CD4-positive, alpha-beta memory T cell (primary cell): ENCODE results near the gene NUP214. TPM values are rescaled to one million over a fixed set of nuclear protein-coding genes. Genes with fewer than 3 reads are reported as not detected.
A peak's percentile ranks its signal among the peaks of the same experiment; 100 is the strongest.

Source experiments
- CTCF ChIA-PET: fragments of 350-600 bp; sonication (Branson Sonifier 250); formaldehyde crosslinking; loops from one replicate; lab custom pipeline; 2021; ENCODE audit warnings: inconsistent platforms; ENCODE audit not compliant: partially characterized antibody; lab: Charles Lee
- POLR2A ChIA-PET: fragments of 350-600 bp; sonication (Branson Sonifier 250); formaldehyde crosslinking; loops from one replicate; lab custom pipeline; 2021; ENCODE audit not compliant: partially characterized antibody; lab: Charles Lee
- DNase-seq, 5 donors: peaks; one replicate each; pipeline versions ENCODE4 v3.0.0 to v3.0.0-alpha.2; 2020 to 2022; ENCODE audit warnings: mixed read lengths in 1 of 5
- H3K27ac ChIP-seq: one replicate; pipeline ENCODE4 v1.7.0; 2013; ENCODE audit warnings: low read depth, low read length
- H3K27me3 ChIP-seq: 2 replicates; pipeline ENCODE4 v1.7.0; 2013; ENCODE audit warnings: mild to moderate bottlenecking, low read length, moderate library complexity; ENCODE audit not compliant: insufficient read depth
- H3K36me3 ChIP-seq: 2 replicates; pipeline ENCODE4 v1.7.0; 2013; ENCODE audit warnings: mild to moderate bottlenecking, low read length, moderate library complexity; ENCODE audit not compliant: insufficient read depth
- H3K4me1 ChIP-seq: 2 replicates; pipeline ENCODE4 v1.7.0; 2013; ENCODE audit warnings: mild to moderate bottlenecking, low read length, moderate library complexity; ENCODE audit not compliant: insufficient read depth
- H3K4me3 ChIP-seq, 2 donors: one replicate each; pipeline ENCODE4 v1.7.0; 2013; ENCODE audit warnings: low read length in 2 of 2, mild to moderate bottlenecking in 1 of 2
- H3K9me3 ChIP-seq, 2 donors: one replicate each; pipeline ENCODE4 v1.7.0; 2013; ENCODE audit warnings: low read length in 2 of 2, control low read depth in 1 of 2; ENCODE audit not compliant: control insufficient read depth in 1 of 2
- H3K27ac Mint-ChIP-seq, 7 donors: one replicate each; pipeline ENCODE4 v1.8.0; 2020 to 2021; ENCODE audit warnings: mixed read lengths in 7 of 7, mild to moderate bottlenecking in 6 of 7, inconsistent platforms in 3 of 7, moderate library complexity in 3 of 7
- H3K27me3 Mint-ChIP-seq, 2 donors: one replicate each; pipeline ENCODE4 v1.8.0; 2020 to 2021; ENCODE audit warnings: mixed read lengths in 2 of 2
- H3K36me3 Mint-ChIP-seq, 2 donors: one replicate each; pipeline ENCODE4 v1.8.0; 2020 to 2021; ENCODE audit warnings: mixed read lengths in 2 of 2, inconsistent platforms in 1 of 2, mild to moderate bottlenecking in 1 of 2
- H3K4me1 Mint-ChIP-seq, 4 donors: one replicate each; pipeline ENCODE4 v1.8.0; 2020 to 2021; ENCODE audit warnings: mixed read lengths in 4 of 4, mild to moderate bottlenecking in 1 of 4
- H3K4me3 Mint-ChIP-seq, 8 donors: one replicate each; pipeline ENCODE4 v1.8.0; 2020 to 2021; ENCODE audit warnings: mixed read lengths in 8 of 8, mild to moderate bottlenecking in 7 of 8, moderate library complexity in 6 of 8, inconsistent platforms in 3 of 8
- H3K9me3 Mint-ChIP-seq, 8 donors: one replicate each; pipeline ENCODE4 v1.8.0; 2020 to 2021; ENCODE audit warnings: mixed read lengths in 8 of 8, mild to moderate bottlenecking in 5 of 8, inconsistent platforms in 3 of 8, moderate library complexity in 1 of 8
- intact Hi-C: fragments of 100-400 bp; cut with micrococcal nuclease; formaldehyde crosslinking; loops from one replicate; pipeline ENCODE4 v1.15.1; 2023
- polyA plus RNA-seq, 2 donors: library from polyadenylated mRNA; unstranded; fragments of 300-500 nt; fragmentation: Illumina TruSeq; gene quantifications; one replicate each; pipeline ENCODE4 v1.2.3, GENCODE V29; 2021
- total RNA-seq, 2 experiments: library from RNA; stranded (reverse); gene quantifications; one replicate each; pipeline ENCODE4 v1.2.3, GENCODE V29; 2021

The NUP214 gene
- total and polyA plus RNA-seq, 4 experiments from 2014 or later, result 6.6 to 79.5 (median 47.2) TPM

- Histone ChIP-seq H3K27me3 (no peaks in the 10 kb centered on the region), H3K4me3 (no peak overlapping the region), H3K27ac (no peak overlapping the region), H3K36me3 (no peaks in the 10 kb centered on the region), H3K9me3 (no peaks in the 10 kb centered on the region), H3K4me1 (peaks cover 27% of the 10 kb centered on the region)
- Mint-ChIP-seq H3K9me3 (no peaks in the 10 kb centered on the region), H3K27me3 (peaks cover 2 to 3% of the 10 kb centered on the region in 2 donors), H3K4me3 (no peak overlapping the region), H3K4me1 (peaks cover 22 to 49% (median 26%) of the 10 kb centered on the region in 4 donors), H3K36me3 (peaks cover 8 to 11% of the 10 kb centered on the region in 2 donors), H3K27ac (peak overlapping the region in 1 of 7 donors; percentile 10)
- ChIA-PET CTCF (interaction anchor here (1.1 to 1.4 kb wide), 2 partner anchors 56 to 102 kb away, joined by 4 to 5 read pairs; no protein-coding TSS in a partner anchor), POLR2A (interaction anchor here (0.6 to 17.7 kb wide), 5 partner anchors 19 to 102 kb away, joined by 3 to 1324 read pairs (median 4); no protein-coding TSS in a partner anchor)
- intact Hi-C loops, result no loop called here
- no peak for DNase-seq
Observed at GRCh38 chr9:131280660-131281059, 155.3 kb downstream of the NUP214 start.

GRCh38 chr9:131281119-131281965, 156.0 kb downstream of the NUP214 start:
- Histone ChIP-seq H3K4me1 (peaks cover 27% of the 10 kb centered on the region), H3K36me3 (no peaks in the 10 kb centered on the region), H3K27me3 (no peaks in the 10 kb centered on the region), H3K9me3 (no peaks in the 10 kb centered on the region), H3K4me3 (no peak overlapping the region), H3K27ac (no peak overlapping the region)
- ChIA-PET POLR2A (interaction anchor here (0.6 to 17.7 kb wide), 3 partner anchors 19 to 103 kb away, joined by 3 to 1324 read pairs (median 4); no protein-coding TSS in a partner anchor), CTCF (interaction anchor here (1.4 kb wide), 1 partner anchor 55 kb away, joined by 5 read pairs; no protein-coding TSS in a partner anchor)
- peaks cover under 1 to 4% of the 10 kb centered on the region in 2 donors for H3K36me3 Mint-ChIP-seq
- H3K9me3 Mint-ChIP-seq, result no peaks in the 10 kb centered on the region
- H3K4me1 Mint-ChIP-seq, result peaks cover 22 to 42% (median 26%) of the 10 kb centered on the region in 4 donors
- intact Hi-C loops, result no loop called here
- DNase-seq, result no peak
- peaks cover 2 to 3% of the 10 kb centered on the region in 2 donors for H3K27me3 Mint-ChIP-seq
- peak overlapping the region in 1 of 7 donors; percentile 56 for H3K27ac Mint-ChIP-seq
- H3K4me3 Mint-ChIP-seq, result peak overlapping the region in 6 of 8 donors; percentile 18 to 79 (median 56)

GRCh38 chr9:131282175-131282574, 156.8 kb downstream of the NUP214 start:
- peaks cover 27% of the 10 kb centered on the region for H3K4me1 ChIP-seq
- H3K9me3 ChIP-seq, result no peaks in the 10 kb centered on the region
- Mint-ChIP-seq H3K4me3 (peak overlapping the region in 6 of 8 donors; percentile 25 to 79 (median 54)), H3K36me3 (peaks cover 0 to 3% of the 10 kb centered on the region in 2 donors), H3K27me3 (peaks cover 2 to 3% of the 10 kb centered on the region in 2 donors), H3K4me1 (peaks cover 22 to 41% (median 26%) of the 10 kb centered on the region in 4 donors), H3K27ac (peak overlapping the region in 2 of 7 donors; percentile 13 to 83), H3K9me3 (no peaks in the 10 kb centered on the region)
- ChIA-PET POLR2A (interaction anchor here (0.6 to 17.7 kb wide), 3 partner anchors 20 to 104 kb away, joined by 3 to 1324 read pairs (median 4); no protein-coding TSS in a partner anchor), CTCF (interaction anchor here (1.4 kb wide), 1 partner anchor 54 kb away, joined by 5 read pairs; no protein-coding TSS in a partner anchor)
- no peak for DNase-seq
- no peak overlapping the region for H3K4me3 ChIP-seq
- no peaks in the 10 kb centered on the region for H3K27me3 ChIP-seq
- intact Hi-C loops, result no loop called here
- H3K36me3 ChIP-seq, result no peaks in the 10 kb centered on the region
- H3K27ac ChIP-seq, result no peak overlapping the region

GRCh38 chr9:131282688-131283422, 157.5 kb downstream of the NUP214 start:
- peaks cover 27% of the 10 kb centered on the region for H3K4me1 ChIP-seq
- no peaks in the 10 kb centered on the region for H3K27me3 ChIP-seq
- H3K36me3 ChIP-seq, result no peaks in the 10 kb centered on the region
- POLR2A ChIA-PET, result interaction anchor here (17.7 kb wide), 1 partner anchor 21 kb away, joined by 1324 read pairs; no protein-coding TSS in a partner anchor
- H3K4me1 Mint-ChIP-seq, result peaks cover 22 to 41% (median 26%) of the 10 kb centered on the region in 4 donors
- intact Hi-C loops, result no loop called here
- H3K4me3 ChIP-seq, result no peak overlapping the region
- H3K9me3 ChIP-seq, result no peaks in the 10 kb centered on the region
- peaks cover 0 to 3% of the 10 kb centered on the region in 2 donors for H3K36me3 Mint-ChIP-seq
- H3K27ac Mint-ChIP-seq, result peak overlapping the region in 1 of 7 donors; percentile 83
- CTCF ChIA-PET, result interaction anchor here (1.2 kb wide), 1 partner anchor 54 kb away, joined by 4 read pairs; no protein-coding TSS in a partner anchor
- peak overlapping the region in 5 of 8 donors; percentile 9 to 83 (median 68) for H3K4me3 Mint-ChIP-seq
- no peaks in the 10 kb centered on the region for H3K9me3 Mint-ChIP-seq
- H3K27ac ChIP-seq, result no peak overlapping the region
- peaks cover 2 to 3% of the 10 kb centered on the region in 2 donors for H3K27me3 Mint-ChIP-seq
- no peak for DNase-seq

Other genes with a start within 250 kb of the NUP214 start
- gene QRFP, start 228.8 kb upstream of the NUP214 start, total RNA-seq, result not detected
- gene QRFP, start 228.8 kb upstream of the NUP214 start, polyA plus RNA-seq, result not detected
- gene FIBCD1, start 186.3 kb upstream of the NUP214 start, total RNA-seq, result not detected
- gene FIBCD1, start 186.3 kb upstream of the NUP214 start, polyA plus RNA-seq, result not detected
- under 1 TPM; 0.32 to 0.61 TPM for gene LAMC3, start 116.4 kb upstream of the NUP214 start, total RNA-seq
- not detected for gene LAMC3, start 116.4 kb upstream of the NUP214 start, polyA plus RNA-seq
- under 1 TPM in 1 of 2 experiments, not detected in 1; 0.15 TPM for gene AIF1L, start 29.1 kb upstream of the NUP214 start, total RNA-seq
- not detected for gene AIF1L, start 29.1 kb upstream of the NUP214 start, polyA plus RNA-seq
- 10 to 100 TPM; 93.5 TPM for gene FAM78A, start 150.9 kb downstream of the NUP214 start, total RNA-seq
- 10 to 100 TPM in 1 of 2 donors, 1 to 10 TPM in 1; 5.5 to 29.2 TPM for gene FAM78A, start 150.9 kb downstream of the NUP214 start, polyA plus RNA-seq
- gene PLPP7, start 164.1 kb downstream of the NUP214 start, total RNA-seq, result not detected
- not detected for gene PLPP7, start 164.1 kb downstream of the NUP214 start, polyA plus RNA-seq